HG03342 (cell line): ENCODE measurements around the gene FUT8.
A peak's percentile ranks its signal among the peaks of the same experiment; 100 is the strongest.

Experiments
- ATAC-seq: cut with Tn5 transposase; IDR thresholded peaks from one replicate; pipeline ENCODE4 v1.9.1; 2021; ENCODE audit warnings: mild to moderate bottlenecking, moderate library complexity; ENCODE audit not compliant: unreplicated experiment

FUT8 gene

GRCh38 chr14:65412032-65412846 is at the start of gene FUT8:
TSS of gene FUT8 (plus strand) at chr14:65412730. CDS start at chr14:65561564, 148,834 bp downstream.
- ATAC-seq: peak; percentile 65

DNA sequence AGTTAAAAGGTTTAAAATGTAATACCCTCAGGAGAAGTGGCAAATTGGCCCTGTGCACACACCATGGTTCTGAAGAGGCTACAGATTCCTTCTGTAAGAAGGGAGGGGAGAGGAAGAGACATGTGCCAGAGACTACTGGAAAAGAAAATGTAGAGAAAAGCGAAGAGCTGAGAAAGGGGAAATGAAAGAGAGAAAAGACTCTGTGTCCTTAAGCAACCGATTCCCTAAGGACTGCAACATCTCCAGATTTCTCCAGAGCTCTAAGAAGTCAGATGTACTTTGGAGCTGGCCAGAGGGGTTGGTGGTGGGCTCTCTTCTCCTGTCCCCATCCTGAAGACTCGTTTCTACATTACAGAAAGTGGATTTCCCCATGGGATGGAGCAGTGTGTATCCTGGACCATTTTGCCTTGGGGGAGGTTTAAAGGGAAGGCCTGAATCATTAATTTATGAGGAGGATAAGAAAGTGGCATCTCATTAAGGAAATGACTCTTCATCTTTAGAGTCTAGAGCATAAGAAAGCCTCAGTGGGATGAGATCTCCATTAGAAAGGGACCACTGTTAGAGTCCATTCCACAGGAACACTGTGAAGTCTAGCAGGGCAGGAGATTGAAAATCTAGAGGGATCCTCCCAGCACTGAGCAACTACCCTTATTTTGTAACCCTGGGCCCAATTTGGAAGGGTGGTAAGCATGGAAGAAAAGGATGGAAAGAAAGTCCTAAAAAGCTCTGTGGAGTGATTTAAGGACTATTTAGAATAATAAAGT is 45.5 kb upstream of the FUT8 start:
- ATAC-seq: no peak

DNA sequence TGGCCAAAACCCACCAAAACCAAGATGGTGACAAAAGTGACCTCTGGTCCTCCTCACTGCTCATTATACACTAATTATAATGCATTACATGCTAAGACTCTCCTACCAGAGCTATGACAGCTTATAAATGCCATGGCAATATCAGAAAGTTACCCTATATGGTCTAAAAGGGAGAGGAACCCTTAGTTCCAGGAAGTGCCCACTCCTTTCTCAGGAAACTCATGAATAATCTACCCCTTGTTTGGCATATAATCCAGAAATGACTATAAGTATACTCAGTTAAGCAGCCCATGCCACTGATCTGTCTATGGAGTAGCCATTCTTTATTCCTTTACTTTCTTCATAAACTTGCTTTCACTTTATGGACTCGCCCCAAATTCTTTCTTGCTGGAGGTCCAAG is 43.0 kb upstream of the FUT8 start:
- no peak for ATAC-seq

DNA sequence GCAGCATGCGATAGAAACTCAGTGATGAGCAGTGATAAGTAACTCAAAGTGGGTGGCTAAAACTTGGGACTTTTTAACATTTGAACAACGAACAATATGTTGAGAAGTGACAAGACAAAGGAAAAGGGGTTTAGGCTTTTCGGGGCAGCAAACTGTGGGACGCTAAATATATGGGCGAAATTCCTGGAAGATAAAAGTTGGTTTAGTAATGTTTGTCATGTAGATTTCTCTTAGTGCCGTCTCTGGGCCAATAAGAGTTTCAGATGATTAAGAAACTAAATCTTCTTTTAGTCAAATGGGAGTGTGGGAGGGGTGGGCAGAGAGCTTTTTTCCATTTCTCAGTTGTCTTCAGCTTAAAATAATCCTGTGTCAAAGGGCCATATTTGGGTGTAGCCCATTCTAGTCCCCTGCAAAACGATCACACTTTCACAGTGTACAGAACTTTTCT is 41.7 kb upstream of the FUT8 start:
- ATAC-seq: no peak

- no peak for ATAC-seq
These were observed 40.7 kb upstream of the FUT8 start for GRCh38 chr14:65371784-65372183.

GRCh38 chr14:65373016-65373670 is 39.4 kb upstream of the FUT8 start:
- no peak for ATAC-seq

DNA sequence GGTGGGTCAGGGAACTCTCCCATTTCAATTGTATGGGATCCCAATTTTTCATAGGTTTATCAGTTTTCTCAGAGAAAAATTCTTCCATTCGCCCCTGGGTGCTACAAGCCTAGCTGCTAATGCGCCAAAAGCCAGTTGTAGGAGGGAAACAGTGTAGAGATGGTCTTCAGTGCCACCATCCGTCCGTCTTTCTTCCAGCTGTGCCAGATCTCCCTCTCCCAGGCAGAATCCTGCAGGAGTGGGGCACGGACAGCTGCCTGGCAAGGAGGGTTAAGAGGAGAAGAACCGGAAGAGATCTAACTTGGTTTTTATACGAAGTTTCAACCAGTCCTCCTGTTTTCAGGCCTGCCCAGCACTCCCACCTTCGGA is 38.9 kb upstream of the FUT8 start:
- no peak for ATAC-seq

- no peak for ATAC-seq
These were observed 35.0 kb upstream of the FUT8 start for GRCh38 chr14:65377576-65377975.

GRCh38 chr14:65382586-65382985 is 29.9 kb upstream of the FUT8 start:
- no peak for ATAC-seq

DNA sequence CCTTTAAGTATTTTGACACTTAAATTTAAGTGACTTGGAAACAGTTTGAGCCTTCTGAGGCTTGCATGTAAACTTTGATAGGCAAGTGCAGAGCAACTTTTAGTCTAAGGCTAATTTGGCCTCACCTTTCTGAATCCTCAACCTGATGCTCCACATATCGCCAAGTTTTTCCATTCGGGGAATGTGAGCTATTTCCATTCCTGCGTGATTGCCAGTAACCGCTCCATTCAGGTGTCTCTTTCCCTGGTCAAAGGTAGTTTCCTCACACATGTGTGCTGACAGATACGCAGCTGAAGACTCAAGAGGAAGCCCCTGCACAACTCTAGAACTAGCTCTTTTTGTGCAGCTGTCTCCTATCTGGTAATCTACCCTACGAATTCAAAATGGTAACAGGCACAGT is 25.4 kb upstream of the FUT8 start:
- no peak for ATAC-seq

GRCh38 chr14:65387628-65388027 is 24.9 kb upstream of the FUT8 start:
- ATAC-seq: no peak

DNA sequence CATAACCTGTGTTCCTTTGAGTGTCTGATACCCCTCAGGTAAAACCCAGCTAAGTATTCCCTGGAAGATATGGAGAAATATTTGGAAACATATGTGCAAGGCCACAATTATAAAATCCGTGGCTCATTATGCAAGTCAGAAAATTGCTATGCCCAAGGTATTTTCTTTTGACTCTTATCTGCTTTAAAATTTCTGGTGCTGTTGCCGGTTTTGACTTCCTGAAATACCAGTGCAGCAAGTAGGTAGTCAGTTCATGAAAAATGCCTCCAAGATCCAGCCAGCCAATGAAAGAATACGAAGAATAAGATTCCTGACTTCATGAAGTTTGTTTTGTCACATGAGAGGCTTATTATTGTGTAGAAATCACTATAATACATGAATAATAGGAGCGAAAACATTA is 20.2 kb upstream of the FUT8 start:
- no peak for ATAC-seq

- no peak for ATAC-seq
These were observed 16.2 kb upstream of the FUT8 start for GRCh38 chr14:65396082-65396910.

DNA sequence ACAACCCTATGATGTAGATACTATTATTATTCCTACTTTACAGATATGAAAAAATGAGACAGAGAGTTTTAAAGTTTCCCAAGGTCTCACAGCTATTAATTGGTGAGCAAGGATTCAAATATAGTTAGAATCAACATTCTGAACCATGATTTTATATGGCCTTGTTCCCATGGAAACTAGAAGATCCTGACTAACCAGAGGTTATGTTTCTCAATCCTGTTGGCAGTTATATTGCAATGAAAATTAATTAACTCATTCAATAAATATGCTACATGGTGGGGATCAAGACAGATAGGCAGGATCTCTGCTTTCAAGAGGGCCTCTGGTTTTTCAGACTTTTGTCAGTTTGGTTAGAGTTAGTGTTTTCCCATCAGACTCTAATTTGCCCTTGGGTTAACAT is 9.3 kb upstream of the FUT8 start:
- ATAC-seq: no peak

- ATAC-seq: no peak
These were observed 4.4 kb upstream of the FUT8 start for GRCh38 chr14:65408113-65408512.

DNA sequence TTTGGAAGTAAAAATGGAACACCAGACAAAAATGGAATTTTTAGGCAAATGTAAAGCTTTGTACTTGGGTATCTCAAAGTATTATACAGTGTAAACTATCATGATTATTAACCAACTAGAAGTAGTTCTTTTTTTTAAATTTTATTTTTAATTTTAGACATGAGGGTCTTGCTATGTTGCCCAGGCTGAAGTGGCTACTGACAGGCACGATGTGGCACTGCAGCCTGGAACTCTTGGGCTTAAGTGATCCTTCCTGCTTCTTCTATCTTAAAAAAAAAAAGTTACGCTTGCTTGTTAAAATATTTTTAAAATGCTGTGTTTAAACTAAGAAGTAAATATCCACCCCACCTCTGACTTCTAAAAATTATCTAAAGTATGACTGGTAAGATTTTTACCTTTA is 1.9 kb upstream of the FUT8 start:
- no peak for ATAC-seq

- peak; percentile 53 for ATAC-seq
These were observed 886 bp upstream of the FUT8 start for GRCh38 chr14:65411656-65412031.

- peak; percentile 42 for ATAC-seq
These were observed 567 bp downstream of the FUT8 start for GRCh38 chr14:65412856-65413738.

DNA sequence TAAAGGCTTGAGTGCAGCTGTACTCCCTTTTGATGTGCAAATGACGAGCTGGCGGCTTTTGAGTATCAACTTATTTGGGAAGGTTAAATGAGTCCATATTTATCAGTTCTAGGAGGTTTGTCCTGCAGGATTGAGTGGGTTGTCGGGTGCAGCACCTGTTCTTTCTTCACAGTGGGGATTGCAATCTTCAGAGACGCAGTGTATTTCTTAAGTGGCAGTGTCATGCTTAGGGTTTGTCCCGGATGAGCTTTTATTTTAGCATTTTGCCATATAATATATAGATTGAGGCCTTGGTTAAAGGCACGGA is 1.2 kb downstream of the FUT8 start:
- ATAC-seq: no peak

- ATAC-seq: no peak
These were observed 2.5 kb downstream of the FUT8 start for GRCh38 chr14:65414961-65415589.
